Ectodermal cell (in vitro differentiated cells): ENCODE measurements around the gene CCR5AS.
"Not testable (repeated sequence)": the region's sequence is repeated elsewhere in the genome, so short reads cannot be mapped to it uniquely, and the experiment has no call there.

Experiments
- H3K27ac ChIP-seq: 2 replicates; pipeline ENCODE4 v1.7.0; 2013; ENCODE audit warnings: mild to moderate bottlenecking, low read depth, low read length; ENCODE audit not compliant: insufficient read depth, poor library complexity, severe bottlenecking
- H3K27me3 ChIP-seq: 2 replicates; pipeline ENCODE4 v1.7.0; 2013; ENCODE audit warnings: mild to moderate bottlenecking, low read length; ENCODE audit not compliant: insufficient read depth, control insufficient read depth, poor library complexity, severe bottlenecking
- H3K36me3 ChIP-seq: one replicate; pipeline ENCODE4 v1.7.0; 2013; ENCODE audit warnings: low read length; ENCODE audit not compliant: control insufficient read depth, insufficient read depth
- H3K4me1 ChIP-seq: one replicate; pipeline ENCODE4 v1.7.0; 2013; ENCODE audit warnings: low read length; ENCODE audit not compliant: control insufficient read depth, insufficient read depth
- H3K4me3 ChIP-seq: 2 replicates; pipeline ENCODE4 v1.7.0; 2013; ENCODE audit warnings: low read depth, low read length, control low read depth; ENCODE audit not compliant: insufficient read depth
- H3K9me3 ChIP-seq: 2 replicates; pipeline ENCODE4 v1.7.0; 2013; ENCODE audit warnings: mild to moderate bottlenecking, low read length, moderate library complexity; ENCODE audit not compliant: control insufficient read depth
- WGBS, 2 experiments: methylation state at CpG; one replicate each; pipeline ENCODE4 v1.1.7; 2013; ENCODE audit warnings: missing lambda C conversion rate in 2 of 2; 5-methylcytosine and 5-hydroxymethylcytosine counted together

CCR5AS gene

DNA sequence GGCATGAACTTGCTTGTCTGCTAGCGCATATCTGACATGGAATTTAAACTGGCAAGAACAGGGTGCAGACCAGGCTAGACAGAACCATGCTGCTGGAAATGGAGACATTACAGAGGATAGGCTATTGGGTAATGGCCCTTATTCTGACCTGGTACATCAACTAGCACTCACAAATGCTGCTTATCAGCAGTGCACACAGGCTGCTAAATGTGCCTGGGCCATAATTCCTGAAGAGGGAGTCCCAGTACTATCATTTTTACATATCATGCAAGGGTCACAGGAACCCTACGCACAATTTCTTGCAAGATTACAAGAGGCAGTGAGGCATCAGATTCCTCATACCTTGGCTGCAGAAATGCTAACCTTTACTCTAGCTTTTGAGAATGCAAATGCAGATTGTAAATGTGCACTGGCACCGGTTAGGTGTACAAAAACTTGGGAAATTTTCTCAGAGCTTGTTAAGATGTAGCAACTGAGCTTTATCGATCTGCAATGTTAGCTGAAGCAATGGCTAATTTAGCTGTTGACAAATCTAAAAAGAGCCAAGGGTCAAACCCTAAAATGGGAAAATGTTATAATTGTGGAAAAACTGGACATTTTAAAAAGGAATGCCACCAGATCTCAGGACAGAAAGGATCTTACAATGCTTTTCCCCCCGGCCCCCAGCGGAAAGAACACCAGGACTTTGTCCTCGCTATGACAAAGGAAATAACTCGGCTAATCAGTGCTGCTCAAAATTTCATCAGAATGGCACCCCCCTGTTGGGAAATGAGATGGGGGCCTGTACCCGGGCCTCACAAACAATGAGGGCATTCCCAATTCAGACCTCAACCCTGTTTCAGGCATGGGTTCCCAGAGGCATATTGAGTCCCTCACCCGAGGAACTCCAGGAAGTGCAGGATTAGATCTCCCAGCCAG, 21.3 kb upstream of the CCR5AS start:
- Histone ChIP-seq H3K36me3 (no peaks in the 10 kb centered on the region), H3K27ac (no peak overlapping the region), H3K9me3 (no peaks in the 10 kb centered on the region), H3K27me3 (no peaks in the 10 kb centered on the region), H3K4me1 (no peaks in the 10 kb centered on the region), H3K4me3 (no peak overlapping the region)
- WGBS, 2 experiments: 92 to 93% methylated on average over 10 of the region's 10 CpGs

DNA sequence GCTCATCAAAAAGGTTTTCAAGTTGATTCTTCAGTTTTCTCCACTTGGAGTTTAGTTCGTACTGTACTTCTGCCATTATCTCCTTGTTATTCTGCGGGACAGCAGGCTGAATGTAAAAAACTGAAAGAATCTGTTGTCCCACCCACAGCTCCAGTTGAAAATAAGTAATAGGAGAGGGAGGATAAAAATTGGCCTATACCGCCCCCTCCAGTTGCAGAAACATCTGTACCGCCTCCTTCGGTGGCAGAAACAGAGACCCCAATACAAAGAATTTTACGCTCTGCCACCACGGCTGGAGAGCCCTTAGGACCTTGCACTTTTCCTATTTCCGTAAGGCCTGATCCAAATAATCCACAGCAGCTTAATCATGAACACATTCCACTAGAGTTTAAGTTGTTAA, 20.5 kb upstream of the CCR5AS start:
- WGBS, 2 experiments: 76 to 77% methylated on average over 8 of the region's 8 CpGs
- not testable (repeated sequence) for H3K36me3 ChIP-seq

DNA sequence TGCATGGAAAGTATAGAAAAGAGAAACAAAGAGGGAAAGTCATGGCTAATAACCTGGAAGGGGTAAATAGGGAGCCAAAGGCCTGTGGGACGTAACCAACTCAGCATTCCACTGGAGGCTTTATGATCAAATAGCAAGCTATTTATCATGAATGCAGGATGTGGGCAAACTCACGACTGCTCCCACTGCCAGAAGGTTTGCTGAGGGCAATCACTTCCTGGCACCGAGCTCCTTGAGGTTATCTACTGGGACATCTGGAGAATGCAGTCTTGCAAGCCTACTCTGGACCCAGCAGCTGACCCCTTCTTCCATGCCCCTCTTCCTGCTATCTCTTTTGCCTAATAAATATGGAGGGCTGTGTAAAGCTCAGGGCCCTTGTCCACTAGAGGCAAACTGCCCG, 19.6 kb upstream of the CCR5AS start:
- WGBS, 2 experiments: 93 to 95% methylated on average over 4 of the region's 4 CpGs
- H3K4me1 ChIP-seq, H3K9me3 ChIP-seq, H3K27ac ChIP-seq, H3K27me3 ChIP-seq, H3K36me3 ChIP-seq, H3K4me3 ChIP-seq: not testable (repeated sequence)

More for the DNA sequence above, 20.5 kb upstream of the CCR5AS start:
- not testable (repeated sequence) for H3K27ac ChIP-seq, H3K4me3 ChIP-seq, H3K4me1 ChIP-seq, H3K9me3 ChIP-seq, H3K27me3 ChIP-seq

DNA sequence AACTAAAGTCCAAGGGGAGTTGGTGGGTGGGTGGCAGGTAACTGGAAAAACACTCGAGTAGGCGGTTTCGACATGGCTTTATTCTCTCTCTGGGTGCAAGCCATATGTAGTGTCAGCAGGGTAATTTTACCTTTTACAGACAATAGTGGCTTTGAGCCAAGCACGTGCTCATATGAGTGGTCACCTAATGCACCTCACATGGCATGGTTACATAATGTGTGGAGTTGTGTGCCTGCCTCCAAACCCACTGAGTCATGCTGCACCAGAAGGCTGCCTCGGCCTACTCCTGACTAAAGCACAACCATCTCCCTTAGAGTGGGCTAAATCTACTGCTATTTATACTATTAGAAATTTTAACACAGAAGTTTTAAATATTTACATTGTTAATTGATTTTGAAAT, 16.7 kb upstream of the CCR5AS start:
- H3K27ac ChIP-seq: no peak overlapping the region
- no peaks in the 10 kb centered on the region for H3K4me1 ChIP-seq
- no peak overlapping the region for H3K4me3 ChIP-seq
- no peaks in the 10 kb centered on the region for H3K9me3 ChIP-seq
- H3K36me3 ChIP-seq: no peaks in the 10 kb centered on the region
- WGBS, 2 experiments: 93 to 98% methylated on average over 4 to 5 of the region's 5 CpGs
- no peaks in the 10 kb centered on the region for H3K27me3 ChIP-seq

DNA sequence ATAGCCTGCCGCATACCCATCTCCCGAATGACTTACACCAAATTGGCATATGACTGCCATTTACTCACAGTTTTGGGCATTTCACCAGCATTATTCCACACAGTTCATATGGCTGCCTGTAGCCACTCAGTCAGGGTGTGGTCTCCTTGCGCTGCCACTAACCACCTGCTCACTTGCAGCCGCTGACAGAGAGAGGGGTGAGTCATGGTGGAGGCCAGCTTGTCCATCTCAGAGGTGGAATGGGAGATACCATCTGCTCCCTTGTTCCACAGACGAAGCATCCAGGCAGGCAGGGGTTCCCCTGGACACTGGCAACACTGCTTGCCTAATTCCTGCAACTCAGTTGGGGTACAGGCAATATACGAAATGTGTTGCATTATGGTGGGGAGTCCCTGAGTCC, 15.8 kb upstream of the CCR5AS start:
- H3K27me3 ChIP-seq: no peaks in the 10 kb centered on the region
- H3K27ac ChIP-seq: no peak overlapping the region
- no peaks in the 10 kb centered on the region for H3K4me1 ChIP-seq
- 92 to 93% methylated on average over 6 of the region's 6 CpGs for WGBS, 2 experiments
- no peaks in the 10 kb centered on the region for H3K36me3 ChIP-seq
- H3K4me3 ChIP-seq: no peak overlapping the region
- H3K9me3 ChIP-seq: no peaks in the 10 kb centered on the region

DNA sequence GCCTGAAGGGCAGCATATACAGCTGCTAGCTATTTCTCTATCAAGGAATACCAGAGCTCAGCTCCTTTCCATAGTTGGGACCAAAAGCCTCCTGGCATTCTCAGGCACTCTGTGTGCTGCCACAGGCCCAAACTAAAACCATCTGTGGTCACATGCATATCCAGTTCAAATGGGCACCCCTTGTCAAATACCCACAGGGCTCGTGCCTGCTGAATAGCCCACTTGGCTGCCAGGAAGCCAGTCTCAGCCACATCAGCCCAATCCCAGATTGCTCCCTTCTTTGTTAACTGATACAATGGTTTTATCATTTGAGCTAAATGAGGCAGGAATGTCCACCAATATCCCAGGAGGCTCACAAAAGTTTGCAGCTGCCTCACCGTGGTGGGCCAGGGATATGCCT, 14.1 kb upstream of the CCR5AS start:
- 91 to 97% methylated on average over 2 of the region's 2 CpGs for WGBS, 2 experiments
- no peak overlapping the region for H3K27ac ChIP-seq
- no peaks in the 10 kb centered on the region for H3K27me3 ChIP-seq
- no peaks in the 10 kb centered on the region for H3K4me1 ChIP-seq
- H3K9me3 ChIP-seq: no peaks in the 10 kb centered on the region
- H3K4me3 ChIP-seq: no peak overlapping the region
- no peaks in the 10 kb centered on the region for H3K36me3 ChIP-seq

DNA sequence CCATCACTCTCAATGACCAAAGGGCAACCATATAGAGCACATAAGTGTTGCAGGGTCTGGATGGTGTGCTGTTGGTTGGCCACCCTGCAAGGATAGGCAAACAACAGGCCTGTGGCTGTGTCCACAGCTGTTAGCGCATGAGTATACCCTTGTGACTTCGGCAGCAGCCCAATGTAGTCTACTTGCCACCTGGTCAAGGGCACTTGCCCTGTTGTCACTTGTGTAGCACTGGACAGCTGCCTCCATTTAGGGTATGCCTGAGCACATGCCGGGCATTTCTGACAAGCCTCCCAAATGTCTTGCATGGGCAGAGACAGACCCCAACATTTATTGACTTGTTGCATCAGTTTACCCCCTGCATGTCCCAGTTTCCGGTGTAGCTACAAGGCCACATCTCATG, 12.9 kb upstream of the CCR5AS start:
- Histone ChIP-seq H3K27ac (no peak overlapping the region), H3K36me3 (no peaks in the 10 kb centered on the region), H3K9me3 (no peaks in the 10 kb centered on the region), H3K27me3 (no peaks in the 10 kb centered on the region), H3K4me1 (no peaks in the 10 kb centered on the region), H3K4me3 (no peak overlapping the region)
- WGBS, 2 experiments: 92 to 96% methylated on average over 4 of the region's 4 CpGs

DNA sequence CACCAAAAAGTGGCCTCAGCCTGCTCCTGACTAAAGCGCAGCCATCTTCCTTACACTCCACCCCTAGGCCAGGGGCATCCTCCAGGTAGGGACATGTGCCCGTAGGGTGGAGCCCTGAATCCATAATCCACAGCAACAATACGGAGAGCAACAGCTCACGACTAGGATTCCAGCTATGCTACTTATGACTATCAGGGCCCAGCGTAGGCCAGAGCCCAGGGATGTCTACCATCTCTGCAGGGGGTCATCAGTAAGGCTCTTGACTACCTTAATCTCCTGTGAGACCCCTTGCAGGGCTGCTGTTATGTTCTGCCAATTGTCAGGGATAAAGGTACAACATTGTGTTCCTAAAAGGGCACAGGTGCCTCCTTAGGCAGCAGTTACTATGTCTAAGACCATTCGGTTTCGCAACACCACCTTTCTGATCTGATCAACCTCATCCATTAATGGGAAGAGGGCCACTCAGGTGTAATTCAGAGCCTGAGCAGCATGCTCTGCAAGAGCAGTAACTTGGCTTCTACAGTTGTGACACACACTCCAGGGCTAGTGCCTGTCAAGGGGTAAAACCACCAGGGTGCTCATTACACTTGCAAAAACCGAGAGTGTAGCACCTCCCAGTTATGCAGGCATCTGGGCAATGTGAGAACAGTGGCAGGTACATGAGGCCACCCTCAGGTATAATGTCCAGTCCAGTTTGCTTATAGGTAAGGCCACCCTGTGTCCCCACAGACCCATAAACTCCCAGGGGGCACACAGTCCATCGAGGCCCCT, 11.2 kb upstream of the CCR5AS start:
- no peak overlapping the region for H3K27ac ChIP-seq
- no peak overlapping the region for H3K4me3 ChIP-seq
- no peaks in the 10 kb centered on the region for H3K36me3 ChIP-seq
- H3K4me1 ChIP-seq: no peaks in the 10 kb centered on the region
- no peaks in the 10 kb centered on the region for H3K27me3 ChIP-seq
- no peaks in the 10 kb centered on the region for H3K9me3 ChIP-seq
- 83 to 84% methylated on average over 9 of the region's 9 CpGs for WGBS, 2 experiments

DNA sequence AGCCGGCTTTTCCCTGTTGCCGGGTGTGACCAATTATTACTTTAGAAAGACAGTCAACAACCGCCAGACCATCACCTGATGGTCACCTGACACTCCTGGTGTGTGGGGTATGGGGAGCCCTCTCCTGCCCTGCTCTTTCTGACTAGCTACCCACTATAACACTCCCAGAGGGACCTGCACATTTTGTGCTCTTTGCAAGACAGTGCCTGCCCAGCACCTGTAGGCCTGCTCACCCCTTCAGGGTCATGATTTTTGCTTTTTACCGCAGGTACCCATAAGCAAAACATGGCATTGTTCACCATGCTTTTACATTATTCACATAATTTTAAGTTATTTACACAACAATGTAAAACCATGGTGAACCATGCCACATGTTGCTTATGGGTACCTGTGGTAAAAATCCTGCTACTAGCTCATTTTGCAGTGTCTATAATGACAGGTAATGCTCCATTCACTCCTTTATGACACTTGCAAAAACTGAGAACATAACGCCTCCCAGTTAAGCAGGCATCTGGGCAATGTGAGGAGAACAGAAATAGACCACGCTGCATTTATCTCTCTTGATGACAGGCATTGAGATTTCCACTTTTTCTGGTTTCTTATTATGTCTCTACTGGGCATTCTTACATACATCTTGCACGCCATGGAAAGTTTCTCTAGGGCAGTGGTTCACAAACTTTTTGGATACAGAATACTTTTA, 10.1 kb upstream of the CCR5AS start:
- Histone ChIP-seq H3K4me3 (no peak overlapping the region), H3K4me1 (no peaks in the 10 kb centered on the region), H3K36me3 (no peaks in the 10 kb centered on the region), H3K9me3 (no peaks in the 10 kb centered on the region), H3K27ac (no peak overlapping the region), H3K27me3 (no peaks in the 10 kb centered on the region)
- 92 to 95% methylated on average over 7 of the region's 7 CpGs for WGBS, 2 experiments
